Stimulated activated CD4-positive, alpha-beta T cell treated with anti-CD3 and anti-CD28 coated beads, TNF-alpha, amount 100 ng/mL, for 48 hours (primary cell): Measurements from ENCODE around the gene NUP50.

Source experiments
- DNase-seq, 3 donors: peaks; one replicate each; pipeline ENCODE4 v3.0.0-alpha.2; 2020; ENCODE audit warnings: low read depth in 3 of 3

NUP50 gene

GRCh38 chr22:45210577-45210976 lies 46.9 kb downstream of the NUP50 start:
- no peak for DNase-seq

- DNase-seq: no peak
These were observed 47.3 kb downstream of the NUP50 start for GRCh38 chr22:45210991-45211390.

- DNase-seq: no peak
These were observed 47.7 kb downstream of the NUP50 start for GRCh38 chr22:45211435-45211834.

- DNase-seq: no peak
These were observed 48.1 kb downstream of the NUP50 start for GRCh38 chr22:45211848-45212247.

GRCh38 chr22:45212306-45212709 lies 48.6 kb downstream of the NUP50 start:
- no peak for DNase-seq

- no peak for DNase-seq
These were observed 49.4 kb downstream of the NUP50 start for GRCh38 chr22:45212992-45213751.

GRCh38 chr22:45216133-45217003 lies 52.6 kb downstream of the NUP50 start:
- DNase-seq: no peak

- no peak for DNase-seq
These were observed 53.6 kb downstream of the NUP50 start for GRCh38 chr22:45217345-45217744.

GRCh38 chr22:45217806-45218205 lies 54.1 kb downstream of the NUP50 start:
- DNase-seq: no peak

GRCh38 chr22:45218976-45219375 lies 55.3 kb downstream of the NUP50 start:
- peak; percentile 33 to 42 (median 36) for DNase-seq

- DNase-seq: no peak
These were observed 57.5 kb downstream of the NUP50 start for GRCh38 chr22:45221201-45221600.

GRCh38 chr22:45223304-45224117 lies 59.8 kb downstream of the NUP50 start:
- no peak for DNase-seq

GRCh38 chr22:45224331-45224730 lies 60.6 kb downstream of the NUP50 start:
- no peak for DNase-seq

GRCh38 chr22:45224988-45225731 lies 61.4 kb downstream of the NUP50 start:
- no peak for DNase-seq

- no peak for DNase-seq
These were observed 62.2 kb downstream of the NUP50 start for GRCh38 chr22:45225732-45226502.

- no peak for DNase-seq
These were observed 62.9 kb downstream of the NUP50 start for GRCh38 chr22:45226503-45227186.

GRCh38 chr22:45227645-45228400 lies 64.1 kb downstream of the NUP50 start:
- no peak for DNase-seq

GRCh38 chr22:45228401-45228754 lies 64.7 kb downstream of the NUP50 start:
- DNase-seq: no peak

- no peak for DNase-seq
These were observed 65.5 kb downstream of the NUP50 start for GRCh38 chr22:45229181-45229580.
